ENCODE data around the gene CRABP2. TPM values are rescaled to one million over a fixed set of nuclear protein-coding genes. Genes with fewer than 3 reads are reported as not detected.

CRABP2 gene
- total RNA-seq, 1 donor from 2014 or later, result 278 TPM

GRCh38 chr1:156684227-156684782, 21.1 kb downstream of the CRABP2 start:
- Mint-ChIP-seq H3K4me1 (ENCODE audit: low read depth, unreplicated experiment) (peaks cover 5% of the 10 kb centered on the region), H3K4me3 (ENCODE audit: unreplicated experiment) (no peak overlapping the region), H3K27me3 (ENCODE audit: low read depth, unreplicated experiment) (peaks cover 28% of the 10 kb centered on the region), H3K27ac (ENCODE audit: unreplicated experiment) (no peak overlapping the region), H3K36me3 (ENCODE audit: low read depth, unreplicated experiment) (no peaks in the 10 kb centered on the region), H3K9me3 (ENCODE audit: unreplicated experiment) (no peaks in the 10 kb centered on the region)
- no peak for TF ChIP-seq CTCF (IDR thresholded peaks at IDR 0.05; ENCODE audit: insufficient read depth, low read depth, low read length)
- no peak for TF ChIP-seq EZH2 (IDR thresholded peaks at IDR 0.05; ENCODE audit: insufficient read depth, low read length)
- H2AFZ ChIP-seq (ENCODE audit: low read depth, low read length), result no peak overlapping the region
- H3K27ac ChIP-seq (ENCODE audit: low read depth, low read length), result no peak overlapping the region
- no peaks in the 10 kb centered on the region for H3K79me2 ChIP-seq (ENCODE audit: insufficient read depth, low read length)
- no peak for FAIRE-seq
- H3K36me3 ChIP-seq (ENCODE audit: insufficient read depth, low read length), result no peaks in the 10 kb centered on the region
- no peak overlapping the region for H3K9ac ChIP-seq (ENCODE audit: low read length)
- no peaks in the 10 kb centered on the region for H3K9me3 ChIP-seq (ENCODE audit: insufficient read depth, low read depth, low read length)
- no peak for DNase-seq (ENCODE audit: low read depth)
- no peak overlapping the region for H3K4me3 ChIP-seq (ENCODE audit: insufficient read depth, low read depth, low read length)
- H4K20me1 ChIP-seq (ENCODE audit: insufficient read depth, low read length), result no peaks in the 10 kb centered on the region
- H3K4me1 ChIP-seq (ENCODE audit: insufficient read depth, low read length), result peaks cover 15% of the 10 kb centered on the region
- H3K4me2 ChIP-seq (ENCODE audit: low read length), result peak overlapping the region; percentile 34
- peaks cover 5% of the 10 kb centered on the region for H3K27me3 ChIP-seq (ENCODE audit: insufficient read depth, low read length)

- TF ChIP-seq EZH2 (IDR thresholded peaks at IDR 0.05; ENCODE audit: insufficient read depth, low read length), result no peak
- no peak for FAIRE-seq
- H4K20me1 ChIP-seq (ENCODE audit: insufficient read depth, low read length), result no peaks in the 10 kb centered on the region
These were observed 23.1 kb downstream of the CRABP2 start for GRCh38 chr1:156682166-156682890.

GRCh38 chr1:156681196-156681960, 24.0 kb downstream of the CRABP2 start:
- peaks cover 14% of the 10 kb centered on the region for H3K79me2 ChIP-seq (ENCODE audit: insufficient read depth, low read length)
- H3K27ac Mint-ChIP-seq (ENCODE audit: unreplicated experiment), result no peak overlapping the region
- H3K27me3 Mint-ChIP-seq (ENCODE audit: low read depth, unreplicated experiment), result peaks cover 30% of the 10 kb centered on the region
- peaks cover 16% of the 10 kb centered on the region for H3K4me1 ChIP-seq (ENCODE audit: insufficient read depth, low read length)
- peaks cover 5% of the 10 kb centered on the region for H3K27me3 ChIP-seq (ENCODE audit: insufficient read depth, low read length)
- peaks cover 6% of the 10 kb centered on the region for H3K4me1 Mint-ChIP-seq (ENCODE audit: low read depth, unreplicated experiment)
- H3K4me2 ChIP-seq (ENCODE audit: low read length), result no peak overlapping the region
- no peaks in the 10 kb centered on the region for H3K9me3 Mint-ChIP-seq (ENCODE audit: unreplicated experiment)
- no peak for TF ChIP-seq CTCF (IDR thresholded peaks at IDR 0.05; ENCODE audit: insufficient read depth, low read depth, low read length)
- no peaks in the 10 kb centered on the region for H3K36me3 Mint-ChIP-seq (ENCODE audit: low read depth, unreplicated experiment)
- H3K4me3 Mint-ChIP-seq (ENCODE audit: unreplicated experiment), result no peak overlapping the region
- H3K4me3 ChIP-seq (ENCODE audit: insufficient read depth, low read depth, low read length), result no peak overlapping the region
- no peak overlapping the region for H2AFZ ChIP-seq (ENCODE audit: low read depth, low read length)
- no peaks in the 10 kb centered on the region for H4K20me1 ChIP-seq (ENCODE audit: insufficient read depth, low read length)
- H3K9ac ChIP-seq (ENCODE audit: low read length), result no peak overlapping the region
- DNase-seq (ENCODE audit: low read depth), result no peak
- H3K36me3 ChIP-seq (ENCODE audit: insufficient read depth, low read length), result no peaks in the 10 kb centered on the region
- H3K9me3 ChIP-seq (ENCODE audit: insufficient read depth, low read depth, low read length), result no peaks in the 10 kb centered on the region
- no peak for FAIRE-seq
- no peak overlapping the region for H3K27ac ChIP-seq (ENCODE audit: low read depth, low read length)

More at GRCh38 chr1:156682166-156682890, 23.1 kb downstream of the CRABP2 start:
- Histone ChIP-seq H3K27ac (ENCODE audit: low read depth, low read length) (no peak overlapping the region), H3K27me3 (ENCODE audit: insufficient read depth, low read length) (peaks cover 5% of the 10 kb centered on the region), H3K79me2 (ENCODE audit: insufficient read depth, low read length) (peaks cover 4% of the 10 kb centered on the region), H3K9ac (ENCODE audit: low read length) (no peak overlapping the region), H3K36me3 (ENCODE audit: insufficient read depth, low read length) (no peaks in the 10 kb centered on the region), H3K4me1 (ENCODE audit: insufficient read depth, low read length) (peaks cover 15% of the 10 kb centered on the region), H2AFZ (ENCODE audit: low read depth, low read length) (no peak overlapping the region), H3K9me3 (ENCODE audit: insufficient read depth, low read depth, low read length) (no peaks in the 10 kb centered on the region), H3K4me3 (ENCODE audit: insufficient read depth, low read depth, low read length) (no peak overlapping the region), H3K4me2 (ENCODE audit: low read length) (no peak overlapping the region)
- H3K9me3 Mint-ChIP-seq (ENCODE audit: unreplicated experiment), result no peaks in the 10 kb centered on the region
- no peak for DNase-seq (ENCODE audit: low read depth)
- no peak overlapping the region for H3K4me3 Mint-ChIP-seq (ENCODE audit: unreplicated experiment)
- H3K36me3 Mint-ChIP-seq (ENCODE audit: low read depth, unreplicated experiment), result no peaks in the 10 kb centered on the region
- H3K27ac Mint-ChIP-seq (ENCODE audit: unreplicated experiment), result no peak overlapping the region
- peaks cover 30% of the 10 kb centered on the region for H3K27me3 Mint-ChIP-seq (ENCODE audit: low read depth, unreplicated experiment)
- peaks cover 5% of the 10 kb centered on the region for H3K4me1 Mint-ChIP-seq (ENCODE audit: low read depth, unreplicated experiment)

Measured in astrocyte (in vitro differentiated cells and primary cell).